GM20000 (cell line): ENCODE measurements around the gene CAST.

Source experiments
- DNase-seq: peaks from one replicate; pipeline ENCODE4 v3.0.0; 2012; ENCODE audit warnings: low spot score
- CTCF ChIP-seq: IDR thresholded peaks from 2 replicates; pipeline ENCODE4 v1.5.1; 2012; ENCODE audit warnings: mild to moderate bottlenecking, control low read depth; ENCODE audit errors: extremely low read depth, missing control alignments

The CAST gene

GRCh38 chr5:96687080-96687479 lies 24.9 kb downstream of the CAST start:
- no peak for TF ChIP-seq CTCF
- DNase-seq, result no peak

GRCh38 chr5:96687812-96688453 lies 25.8 kb downstream of the CAST start:
- TF ChIP-seq CTCF, result peak; percentile 49
- DNase-seq, result peak; percentile 52

DNA sequence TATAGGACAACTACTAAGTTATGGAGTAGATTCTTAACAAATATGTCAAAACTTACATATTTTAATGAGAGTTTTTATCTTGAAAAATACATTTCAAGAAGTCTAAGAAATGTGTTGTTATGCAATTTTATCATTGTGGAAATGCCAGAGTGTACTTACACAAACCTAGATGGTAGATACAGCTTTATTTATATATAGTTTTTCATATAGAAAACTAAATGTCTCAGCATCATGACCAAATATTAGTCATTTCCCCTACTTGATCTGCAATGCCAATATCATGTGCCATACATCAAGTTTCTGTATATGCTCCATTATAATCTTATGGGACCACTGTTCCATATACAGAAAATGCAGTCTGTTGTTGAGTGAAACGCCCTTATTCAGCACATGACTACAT lies 28.7 kb downstream of the CAST start:
- no peak for DNase-seq
- no peak for TF ChIP-seq CTCF

DNA sequence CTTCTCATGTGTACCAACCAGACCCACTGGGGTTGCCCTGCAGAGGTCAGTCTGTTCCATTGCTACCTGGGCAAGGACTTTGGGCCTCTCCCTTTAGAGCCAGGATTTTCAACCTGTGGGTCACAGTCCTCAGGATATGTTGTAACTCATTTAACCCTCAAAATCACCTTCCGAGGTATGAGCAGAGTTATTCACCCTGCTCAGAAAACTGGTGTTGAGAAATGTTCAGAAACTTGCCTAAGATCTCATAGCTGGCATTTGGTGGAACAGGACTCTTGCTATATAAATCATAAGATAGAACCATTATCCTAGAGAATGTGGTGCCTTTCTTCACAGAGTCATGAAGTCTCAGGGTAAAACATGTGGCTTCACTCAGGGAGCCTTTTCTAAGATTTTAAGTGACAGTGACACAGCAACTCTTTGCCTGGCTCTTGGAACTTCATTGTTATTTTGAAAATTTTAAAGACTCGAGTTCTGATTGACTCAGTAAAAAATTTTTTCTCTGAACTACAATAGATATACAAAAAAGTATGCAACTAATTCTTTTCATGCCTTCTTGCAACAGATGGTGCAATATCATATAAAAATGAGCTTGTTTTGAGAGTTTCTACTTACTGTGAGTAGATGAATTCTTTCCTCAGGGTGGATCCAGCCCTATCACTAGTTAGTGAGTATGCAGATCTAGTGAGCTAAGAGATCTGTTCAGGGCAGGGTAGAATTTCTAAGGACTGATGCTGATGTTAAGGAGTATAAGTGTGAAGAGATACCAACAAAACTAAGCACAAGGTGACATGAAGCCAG lies 29.5 kb downstream of the CAST start:
- DNase-seq, result no peak
- no peak for TF ChIP-seq CTCF

DNA sequence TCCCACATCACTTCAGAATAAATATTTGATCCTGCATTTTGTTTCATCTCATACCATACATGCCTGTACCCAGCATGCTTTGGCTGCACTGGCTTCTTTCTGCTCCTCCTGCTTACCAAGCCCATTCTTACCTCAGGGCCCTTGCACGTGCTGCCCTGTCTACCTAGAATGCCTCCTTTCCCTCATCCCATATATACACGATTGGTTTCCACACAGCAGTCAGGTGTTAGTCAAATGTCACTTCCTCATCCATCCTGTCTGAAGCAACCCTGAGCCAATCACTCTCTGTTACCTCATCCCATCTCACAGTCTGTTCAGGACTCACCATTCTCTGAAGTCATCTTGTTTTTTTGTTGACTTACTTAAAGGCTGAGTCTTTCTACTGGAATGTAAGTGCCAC lies 30.3 kb downstream of the CAST start:
- no peak for DNase-seq
- no peak for TF ChIP-seq CTCF

- no peak for DNase-seq
- no peak for TF ChIP-seq CTCF
Measured at GRCh38 chr5:96699186-96699820, 37.1 kb downstream of the CAST start.
